ENCODE data around the gene LMX1B.

LMX1B gene

GRCh38 chr9:126661521-126662251 is 48.0 kb downstream of the LMX1B start:
- peak; percentile 35 to 48 for DNase-seq

GRCh38 chr9:126663661-126664072 is 49.9 kb downstream of the LMX1B start:
- no peak for DNase-seq

- no peak for DNase-seq
Observed at GRCh38 chr9:126664900-126665643, 51.3 kb downstream of the LMX1B start.

GRCh38 chr9:126665644-126666035 is 51.9 kb downstream of the LMX1B start:
- DNase-seq: no peak

GRCh38 chr9:126666155-126666803 is 52.6 kb downstream of the LMX1B start:
- no peak for DNase-seq

- peak in 1 of 2 experiments; percentile 13 for DNase-seq
Observed at GRCh38 chr9:126667190-126668055, 53.7 kb downstream of the LMX1B start.

- DNase-seq: no peak
Observed at GRCh38 chr9:126668058-126668457, 54.3 kb downstream of the LMX1B start.

- DNase-seq: no peak
Observed at GRCh38 chr9:126669108-126669507, 55.4 kb downstream of the LMX1B start.

- no peak for DNase-seq
Observed at GRCh38 chr9:126670270-126670669, 56.5 kb downstream of the LMX1B start.

- no peak for DNase-seq
Observed at GRCh38 chr9:126671381-126671831, 57.7 kb downstream of the LMX1B start.

GRCh38 chr9:126671983-126672382 is 58.3 kb downstream of the LMX1B start:
- no peak for DNase-seq

GRCh38 chr9:126672634-126673284 is 59.0 kb downstream of the LMX1B start:
- no peak for DNase-seq

GRCh38 chr9:126673689-126674364 is 60.1 kb downstream of the LMX1B start:
- DNase-seq: peak in 1 of 2 experiments; percentile 32

- no peak for DNase-seq
Observed at GRCh38 chr9:126674365-126675146, 60.8 kb downstream of the LMX1B start.

GRCh38 chr9:126675147-126675467 is 61.4 kb downstream of the LMX1B start:
- no peak for DNase-seq

GRCh38 chr9:126676102-126676684 is 62.5 kb downstream of the LMX1B start:
- DNase-seq: no peak

GRCh38 chr9:126676685-126677143 is 63.0 kb downstream of the LMX1B start:
- DNase-seq: peak in 1 of 2 experiments; percentile 32

GRCh38 chr9:126677188-126678084 is 63.7 kb downstream of the LMX1B start:
- no peak for DNase-seq

GRCh38 chr9:126678989-126679388 is 65.3 kb downstream of the LMX1B start:
- DNase-seq: no peak

Measured in NCI-H526 (cell line).